Mammary epithelial cell (primary cell): ENCODE results near the gene QRFP.

ENCODE experiments used
- CTCF ChIP-seq, 2 donors: IDR thresholded peaks in 1 of 2; conservative IDR thresholded peaks in 1 of 2; 2 replicates each; pipeline ENCODE4 v1.5.1; 2011 to 2012; ENCODE audit warnings: inconsistent platforms in 2 of 2, low read length in 2 of 2, mild to moderate bottlenecking in 2 of 2, control low read depth in 1 of 2, low read depth in 1 of 2; ENCODE audit not compliant: insufficient read depth in 1 of 2; ENCODE audit errors: extremely low read depth in 1 of 2
- EZH2 ChIP-seq: IDR thresholded peaks from 2 replicates; pipeline ENCODE4 v1.6.1; 2012; ENCODE audit warnings: low read length, inconsistent platforms, borderline replicate concordance

- no peak for TF ChIP-seq CTCF (conservative IDR thresholded peaks at IDR 0.05 in 1 of 2, IDR thresholded peaks at IDR 0.05 in 1 of 2; ENCODE audit: extremely low read depth in 1 of 2, insufficient read depth in 1 of 2, low read depth in 1 of 2, low read length in 2 of 2)
- TF ChIP-seq EZH2 = no peak
Measured at GRCh38 chr9:130933114-130934046, 36.8 kb upstream of the QRFP start.
